Testis (tissue), 2 donors: ENCODE results near the gene XIRP2.

Experiments used
- CTCF ChIP-seq, 3 experiments: fragments of 450-650 bp in 2 of 3; fragments of 200-600 bp in 1 of 3; sonication (generic) in 1 of 3; IDR thresholded peaks; one replicate each; pipeline ENCODE4 v1.5.1; 2016 to 2019; ENCODE audit warnings: antibody characterized with exemption in 3 of 3, mild to moderate bottlenecking in 2 of 3, moderate library complexity in 1 of 3
- POLR2A ChIP-seq: fragments of 450-650 bp; IDR thresholded peaks from one replicate; pipeline ENCODE4 v1.6.1; 2017; ENCODE audit warnings: antibody characterized with exemption, mild to moderate bottlenecking, moderate library complexity

- TF ChIP-seq CTCF (IDR thresholded peaks at IDR 0.05) (no peak), POLR2A (no peak)
Observed at GRCh38 chr2:167018590-167018989, 130.3 kb downstream of the XIRP2 start.
